HG02884 (cell line): ENCODE results near the gene CYP2C19.
"Not testable (repeated sequence)": the region's sequence is repeated elsewhere in the genome, so short reads cannot be mapped to it uniquely, and the experiment has no call there.

Experiments
- ATAC-seq: cut with Tn5 transposase; IDR thresholded peaks from one replicate; pipeline ENCODE4 v1.9.1; 2021; ENCODE audit warnings: mild to moderate bottlenecking, moderate library complexity; ENCODE audit not compliant: unreplicated experiment

The CYP2C19 gene

DNA sequence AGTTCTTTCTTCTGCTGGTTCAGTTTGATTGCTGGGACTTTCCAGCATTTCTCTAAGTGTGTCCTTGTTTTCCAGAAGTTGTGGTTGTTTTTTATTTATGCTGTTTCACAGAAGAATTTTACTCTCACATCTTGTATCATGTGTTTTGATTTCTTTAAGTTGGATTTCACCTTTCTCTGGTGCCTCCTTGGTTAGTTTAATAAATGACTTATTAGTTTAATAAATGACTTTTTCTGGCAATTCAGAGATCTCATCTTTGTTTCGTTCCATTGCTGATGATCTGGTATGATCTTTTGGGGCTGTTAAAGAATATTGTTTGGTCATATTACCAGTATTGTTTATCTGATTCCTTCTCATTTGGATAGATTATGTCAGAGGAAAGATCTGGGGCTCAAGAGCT lies 116.2 kb downstream of the CYP2C19 start:
- no peak for ATAC-seq

DNA sequence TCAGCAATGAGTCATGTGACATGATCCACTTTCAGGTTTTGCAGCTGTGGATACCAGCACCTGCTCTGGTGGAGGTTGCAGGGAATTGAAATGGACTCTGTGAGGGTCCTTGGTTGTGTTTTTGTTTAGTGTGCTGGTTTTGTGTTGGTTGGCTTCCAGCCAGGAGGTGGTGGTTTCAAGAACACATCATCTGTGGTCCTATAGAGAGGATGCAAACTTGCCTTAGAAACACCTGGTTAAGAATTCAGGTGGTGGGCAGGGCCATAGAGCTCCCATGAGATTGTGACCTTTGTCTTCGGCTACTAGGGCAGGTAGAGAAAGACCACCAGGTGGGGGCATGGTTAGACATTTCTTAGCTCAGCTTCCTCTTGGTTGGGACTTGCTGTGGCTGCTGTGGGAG lies 116.7 kb downstream of the CYP2C19 start:
- no peak for ATAC-seq

DNA sequence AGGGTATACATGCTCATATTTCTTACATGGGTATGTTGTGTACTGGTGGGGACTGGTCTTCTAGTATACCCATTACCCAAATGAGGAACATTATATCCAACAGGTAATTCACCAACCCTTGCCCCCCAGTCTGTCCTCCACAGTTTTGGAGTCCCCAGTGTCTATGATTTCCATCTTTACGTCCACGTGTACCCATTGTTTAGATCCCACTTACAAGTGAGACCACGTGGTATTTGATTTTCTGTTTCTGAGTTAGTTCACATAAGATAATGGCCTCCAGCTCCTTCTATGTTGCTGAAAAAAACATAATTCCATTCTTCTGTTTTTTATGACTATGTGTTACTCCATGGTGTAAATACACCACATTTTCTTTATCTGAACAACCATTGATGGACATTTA lies 126.6 kb downstream of the CYP2C19 start:
- no peak for ATAC-seq

DNA sequence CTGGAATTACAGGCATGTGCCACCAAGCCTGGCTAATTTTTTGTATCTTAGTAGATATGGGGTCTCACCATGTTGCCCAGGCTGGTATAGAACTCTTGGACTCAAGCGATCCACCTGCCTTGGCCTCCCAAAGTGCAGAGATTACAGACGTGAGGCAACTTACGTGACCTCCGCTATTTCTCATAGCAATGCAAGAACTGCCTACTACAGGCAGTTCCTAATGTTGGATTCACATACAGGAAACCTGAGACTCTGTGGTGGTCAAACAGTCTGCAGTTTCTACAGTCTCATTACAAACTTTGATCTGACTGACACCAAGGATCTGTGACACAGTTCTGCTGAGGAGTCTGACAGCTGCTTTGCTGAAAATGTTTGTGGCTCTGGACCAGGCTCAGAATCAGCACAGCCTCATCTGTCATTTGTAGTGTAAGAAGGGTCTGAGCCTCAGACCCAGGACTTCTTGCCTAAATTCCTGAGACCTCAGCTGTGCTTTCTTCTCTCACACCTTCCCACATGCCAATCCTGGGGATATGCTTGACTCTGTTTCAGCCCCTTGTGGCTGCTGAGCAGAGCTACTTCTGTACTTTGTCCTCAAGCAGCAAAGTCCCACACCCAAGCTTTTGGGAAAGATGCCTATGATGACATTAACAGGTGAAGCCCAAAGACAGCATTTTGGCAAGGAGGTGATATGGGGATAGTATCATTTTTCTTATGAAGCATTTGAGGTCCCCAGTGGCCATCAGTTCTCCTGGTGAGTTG lies 128.0 kb downstream of the CYP2C19 start:
- ATAC-seq: no peak

DNA sequence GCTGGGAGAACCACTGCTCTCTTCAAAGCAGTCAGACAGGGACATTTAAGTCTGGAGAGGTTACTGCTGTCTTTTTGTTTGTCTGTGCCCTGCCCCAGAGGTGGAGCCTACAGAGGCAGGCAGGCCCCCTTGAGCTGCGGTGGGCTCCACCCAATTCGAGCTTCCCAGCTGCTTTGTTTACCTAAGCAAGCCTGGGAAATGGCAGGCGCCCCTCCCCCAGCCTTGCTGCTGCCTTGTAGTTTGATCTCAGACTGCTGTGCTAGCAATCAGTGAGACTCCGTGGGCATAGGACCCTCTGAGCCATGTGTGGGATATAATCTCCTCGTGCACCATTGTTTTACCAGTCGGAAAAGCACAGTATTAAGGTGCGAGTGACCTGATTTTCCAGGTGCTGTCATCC lies 135.9 kb downstream of the CYP2C19 start:
- ATAC-seq: not testable (repeated sequence)

DNA sequence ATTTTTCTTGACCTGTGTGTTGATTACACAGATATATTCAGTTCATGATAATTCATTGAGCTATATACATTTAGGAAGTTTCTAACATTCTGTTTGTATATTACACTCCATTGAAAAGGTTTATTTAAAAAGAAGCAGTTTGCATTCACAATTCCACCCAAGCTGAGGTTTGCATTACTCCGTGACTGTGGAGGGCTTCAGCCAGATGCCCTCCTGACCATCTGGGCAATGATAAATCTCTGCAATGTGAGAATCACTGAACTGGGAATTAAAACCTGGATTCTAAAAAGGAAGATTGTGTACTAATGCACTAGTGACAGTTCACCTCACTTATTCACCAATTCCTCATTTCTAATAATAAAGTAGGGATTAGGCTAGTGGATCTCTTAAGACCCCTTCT lies 139.6 kb downstream of the CYP2C19 start:
- ATAC-seq: no peak

DNA sequence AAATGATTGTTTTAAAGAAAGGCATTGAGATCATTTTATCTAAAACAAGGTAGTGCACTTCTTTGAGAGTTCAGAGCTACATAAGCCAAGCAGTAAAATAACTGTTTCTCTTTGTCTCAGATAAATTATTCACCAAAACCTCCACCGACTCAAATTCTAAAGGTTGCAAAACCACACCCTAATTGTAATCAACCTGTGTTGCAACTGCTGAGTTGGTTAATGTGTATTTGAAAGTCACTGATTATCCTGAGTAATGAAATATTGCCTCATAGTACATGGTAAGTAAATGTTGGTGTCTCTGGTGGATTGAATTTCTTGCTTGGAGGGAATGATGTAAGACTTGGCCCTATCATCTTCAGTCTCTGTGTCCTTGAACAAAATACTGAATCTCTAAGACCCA lies 140.1 kb downstream of the CYP2C19 start:
- ATAC-seq: no peak
